HL-60 (cell line): ENCODE results near the gene MIPOL1.

Experiments
- DNase-seq, 2 experiments: peaks; one replicate each; pipeline ENCODE4 v3.0.0-alpha.2; 2010 to 2020; ENCODE audit warnings: low read depth in 1 of 2, low spot score in 1 of 2
- H3K27ac ChIP-seq: fragments of 250-450 bp; sonication (Bioruptor Pico); replicated peaks from 2 replicates; pipeline ENCODE4 v1.5.1; 2020; ENCODE audit warnings: mild to moderate bottlenecking, moderate library complexity
- H3K27me3 ChIP-seq: fragments of 250-450 bp; sonication (Bioruptor Pico); 2 replicates; pipeline ENCODE4 v1.5.1; 2021; ENCODE audit warnings: mild to moderate bottlenecking, moderate library complexity; ENCODE audit not compliant: insufficient read depth, poor library complexity, severe bottlenecking
- H3K4me3 ChIP-seq: replicated peaks from 2 replicates; pipeline ENCODE4 v1.5.1; 2011; ENCODE audit warnings: mild to moderate bottlenecking, control low read depth, low read length; ENCODE audit not compliant: insufficient read depth
- CTCF ChIP-seq: IDR thresholded peaks from one replicate; pipeline ENCODE4 v1.5.1; 2011; ENCODE audit warnings: low read length, control low read depth, inconsistent platforms; ENCODE audit not compliant: insufficient read depth
- GABPA ChIP-seq: IDR thresholded peaks from 2 replicates; pipeline ENCODE4 v1.6.1; 2012; ENCODE audit warnings: low read depth
- POLR2AphosphoS5 ChIP-seq: IDR thresholded peaks from 2 replicates; pipeline ENCODE4 v1.6.1; 2012; ENCODE audit warnings: low read depth
- REST ChIP-seq: IDR thresholded peaks from 2 replicates; pipeline ENCODE4 v1.6.1; 2012; ENCODE audit warnings: low read depth; ENCODE audit not compliant: insufficient replicate concordance
- SPI1 ChIP-seq: IDR thresholded peaks from 2 replicates; pipeline ENCODE4 v1.6.1; 2012; ENCODE audit warnings: low read depth, mild to moderate bottlenecking, borderline replicate concordance
- long read RNA-seq: library from polyadenylated mRNA; unstranded; transcript quantifications from one replicate; pipeline ENCODE4 v2.0.0, GENCODE V29; 2020

The MIPOL1 gene
- long read RNA-seq, result 0 reads

- no peak within 1 kb of the TSS for H3K27ac ChIP-seq
- no peak within 1 kb of the TSS for H3K4me3 ChIP-seq
- TF ChIP-seq GABPA (no peak), REST (no peak), CTCF (no peak), SPI1 (no peak), POLR2AphosphoS5 (no peak)
Observed at GRCh38 chr14:37197421-37198272, at the start of gene MIPOL1. MIPOL1 (plus strand) TSS chr14:37197937; CDS start chr14:37247889, 49,952 bp downstream.

GRCh38 chr14:37150414-37150813 lies 47.3 kb upstream of the MIPOL1 start:
- no peaks in the 10 kb centered on the region for H3K27me3 ChIP-seq
- no peak for DNase-seq
- peak; percentile 58 for TF ChIP-seq CTCF
- no peak for TF ChIP-seq POLR2AphosphoS5
- no peak overlapping the region for H3K27ac ChIP-seq
- no peak overlapping the region for H3K4me3 ChIP-seq

More at GRCh38 chr14:37197421-37198272, at the start of gene MIPOL1:
- peaks cover 7% of the 10 kb centered on the region for H3K27me3 ChIP-seq
- DNase-seq, result no peak

GRCh38 chr14:37153005-37153404 lies 44.7 kb upstream of the MIPOL1 start:
- H3K27ac ChIP-seq, result no peak overlapping the region
- H3K4me3 ChIP-seq, result no peak overlapping the region
- no peak for DNase-seq
- TF ChIP-seq CTCF (no peak), POLR2AphosphoS5 (no peak), REST (no peak), SPI1 (no peak), GABPA (no peak)
- peaks cover 3% of the 10 kb centered on the region for H3K27me3 ChIP-seq

GRCh38 chr14:37153483-37153882 lies 44.3 kb upstream of the MIPOL1 start:
- H3K27me3 ChIP-seq, result peaks cover 3% of the 10 kb centered on the region
- DNase-seq, result no peak
- TF ChIP-seq CTCF (no peak), GABPA (no peak), REST (no peak), POLR2AphosphoS5 (no peak), SPI1 (no peak)

More at GRCh38 chr14:37153483-37153882, 44.3 kb upstream of the MIPOL1 start:
- H3K4me3 ChIP-seq, result no peak overlapping the region
- no peak overlapping the region for H3K27ac ChIP-seq
